Suprapubic skin (tissue), 4 donors: ENCODE data around the gene NCAPH2. TPM values are rescaled to one million over a fixed set of nuclear protein-coding genes. Genes with fewer than 3 reads are reported as not detected.

ENCODE experiments used
- DNase-seq, 2 donors: peaks; one replicate each; pipeline ENCODE4 v3.0.0-alpha.2; 2019; ENCODE audit warnings: low spot score in 2 of 2
- H3K27ac ChIP-seq: fragments of 200-600 bp; sonication (generic); one replicate; pipeline ENCODE4 v1.5.1; 2019
- H3K27me3 ChIP-seq: fragments of 200-600 bp; sonication (generic); one replicate; pipeline ENCODE4 v1.5.1; 2019
- H3K36me3 ChIP-seq: fragments of 200-600 bp; sonication (generic); one replicate; pipeline ENCODE4 v1.5.1; 2019
- H3K4me1 ChIP-seq: fragments of 200-600 bp; sonication (generic); one replicate; pipeline ENCODE4 v1.5.1; 2019
- H3K4me3 ChIP-seq: fragments of 200-600 bp; sonication (generic); one replicate; pipeline ENCODE4 v1.5.1; 2019; ENCODE audit warnings: mild to moderate bottlenecking
- H3K9me3 ChIP-seq: fragments of 200-600 bp; sonication (generic); one replicate; pipeline ENCODE4 v1.5.1; 2019
- CTCF ChIP-seq, 2 donors: fragments of 200-600 bp in 1 of 2; fragments of 450-650 bp in 1 of 2; sonication (generic) in 1 of 2; IDR thresholded peaks; one replicate each; pipeline ENCODE4 v1.5.1; 2016 to 2019; ENCODE audit warnings: antibody characterized with exemption in 2 of 2, mild to moderate bottlenecking in 1 of 2, moderate library complexity in 1 of 2
- EP300 ChIP-seq: sonication (generic); formaldehyde crosslinking; IDR thresholded peaks from one replicate; pipeline ENCODE4 v1.6.1; 2017; ENCODE audit warnings: antibody characterized with exemption
- POLR2A ChIP-seq, 2 donors: fragments of 450-650 bp; IDR thresholded peaks; one replicate each; pipeline ENCODE4 v1.6.1; 2017; ENCODE audit warnings: antibody characterized with exemption in 2 of 2, mild to moderate bottlenecking in 2 of 2, moderate library complexity in 2 of 2
- POLR2AphosphoS5 ChIP-seq, 3 donors: sonication (generic); formaldehyde crosslinking; IDR thresholded peaks; one replicate each; pipeline ENCODE4 v1.6.1; 2017; ENCODE audit warnings: antibody characterized with exemption in 3 of 3
- WGBS: methylation state at CpG from one replicate; pipeline ENCODE4 v1.1.5; 2018; 5-methylcytosine and 5-hydroxymethylcytosine counted together
- total RNA-seq, 4 donors: library from RNA; depleted of rRNA; stranded (reverse); fragments of >200 nt; gene quantifications; one replicate each; pipeline ENCODE4 v1.1.0, GENCODE V29; 2016

Gene NCAPH2
- total RNA-seq, 4 donors from 2014 or later = 39.6 to 51.9 (median 50.0) TPM

DNA sequence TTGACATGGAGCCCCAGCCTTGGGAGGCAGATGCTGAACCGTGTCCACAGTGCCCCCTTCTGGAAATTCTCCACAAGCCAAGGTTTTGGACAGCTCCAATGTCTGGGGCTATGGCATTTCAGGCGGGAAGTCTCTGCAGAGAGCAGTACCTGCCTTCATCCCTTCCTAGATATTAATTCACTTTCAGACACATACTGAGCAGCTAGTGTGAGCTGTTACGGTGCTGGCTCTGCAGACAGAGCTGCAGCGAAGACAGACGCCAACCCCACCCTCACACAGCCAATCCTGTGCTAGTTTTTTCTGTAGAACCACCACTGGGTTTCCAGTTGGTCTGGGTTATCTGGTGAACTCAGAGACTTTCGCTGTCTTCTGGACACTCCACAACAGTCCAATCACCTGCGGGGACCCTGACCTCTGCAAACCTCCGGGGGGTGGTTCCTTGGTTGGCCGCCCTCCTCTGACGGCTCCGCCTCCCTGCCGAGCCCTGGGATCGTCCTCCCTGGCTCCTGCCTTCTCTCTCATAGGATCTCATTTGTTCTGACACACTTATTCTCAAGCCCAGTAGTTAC, 9.6 kb upstream of the NCAPH2 start:
- WGBS = 32% methylated on average over 12 of the region's 13 CpGs
- Histone ChIP-seq H3K36me3 (peaks cover 14% of the 10 kb centered on the region), H3K9me3 (no peaks in the 10 kb centered on the region), H3K4me1 (peaks cover 7% of the 10 kb centered on the region), H3K27me3 (no peaks in the 10 kb centered on the region), H3K27ac (no peak overlapping the region), H3K4me3 (no peak overlapping the region)
- peak in 1 of 2 donors; percentile 77 for DNase-seq
- TF ChIP-seq CTCF (IDR thresholded peaks at IDR 0.05) (peak; percentile 9 to 37), POLR2AphosphoS5 (IDR thresholded peaks at IDR 0.05) (no peak)

- WGBS = 91% methylated on average over 12 of the region's 12 CpGs
- Histone ChIP-seq H3K36me3 (peaks cover 30% of the 10 kb centered on the region), H3K9me3 (no peaks in the 10 kb centered on the region), H3K4me3 (no peak overlapping the region), H3K27ac (no peak overlapping the region), H3K27me3 (no peaks in the 10 kb centered on the region), H3K4me1 (peaks cover 19% of the 10 kb centered on the region)
- TF ChIP-seq CTCF (IDR thresholded peaks at IDR 0.05) (no peak), POLR2AphosphoS5 (IDR thresholded peaks at IDR 0.05) (no peak), EP300 (no peak), POLR2A (IDR thresholded peaks at IDR 0.05) (no peak)
- no peak for DNase-seq
These were observed 7.6 kb upstream of the NCAPH2 start for GRCh38 chr22:50500452-50500851.

DNA sequence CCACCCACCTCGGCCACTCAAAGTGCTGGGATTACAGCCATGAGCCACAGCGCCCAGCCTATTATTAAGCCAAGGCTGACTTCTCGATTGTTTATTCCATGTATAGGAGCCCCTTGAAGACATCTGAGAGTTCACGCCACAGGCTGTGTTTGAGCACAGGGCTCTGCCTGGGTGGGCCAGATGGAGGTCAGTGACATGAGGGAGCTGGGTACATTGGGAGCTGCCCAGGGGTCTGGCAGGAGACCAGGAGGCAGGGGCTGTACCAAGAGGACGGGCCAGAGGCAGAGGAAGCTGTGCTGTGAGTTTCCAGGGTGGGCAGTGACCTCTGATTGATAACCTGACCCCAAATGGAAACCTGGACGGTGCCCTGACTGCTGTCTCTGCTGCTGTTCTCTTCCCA, 5.9 kb upstream of the NCAPH2 start:
- peaks cover 35% of the 10 kb centered on the region for H3K4me1 ChIP-seq
- WGBS = 83% methylated on average over 5 of the region's 6 CpGs

DNA sequence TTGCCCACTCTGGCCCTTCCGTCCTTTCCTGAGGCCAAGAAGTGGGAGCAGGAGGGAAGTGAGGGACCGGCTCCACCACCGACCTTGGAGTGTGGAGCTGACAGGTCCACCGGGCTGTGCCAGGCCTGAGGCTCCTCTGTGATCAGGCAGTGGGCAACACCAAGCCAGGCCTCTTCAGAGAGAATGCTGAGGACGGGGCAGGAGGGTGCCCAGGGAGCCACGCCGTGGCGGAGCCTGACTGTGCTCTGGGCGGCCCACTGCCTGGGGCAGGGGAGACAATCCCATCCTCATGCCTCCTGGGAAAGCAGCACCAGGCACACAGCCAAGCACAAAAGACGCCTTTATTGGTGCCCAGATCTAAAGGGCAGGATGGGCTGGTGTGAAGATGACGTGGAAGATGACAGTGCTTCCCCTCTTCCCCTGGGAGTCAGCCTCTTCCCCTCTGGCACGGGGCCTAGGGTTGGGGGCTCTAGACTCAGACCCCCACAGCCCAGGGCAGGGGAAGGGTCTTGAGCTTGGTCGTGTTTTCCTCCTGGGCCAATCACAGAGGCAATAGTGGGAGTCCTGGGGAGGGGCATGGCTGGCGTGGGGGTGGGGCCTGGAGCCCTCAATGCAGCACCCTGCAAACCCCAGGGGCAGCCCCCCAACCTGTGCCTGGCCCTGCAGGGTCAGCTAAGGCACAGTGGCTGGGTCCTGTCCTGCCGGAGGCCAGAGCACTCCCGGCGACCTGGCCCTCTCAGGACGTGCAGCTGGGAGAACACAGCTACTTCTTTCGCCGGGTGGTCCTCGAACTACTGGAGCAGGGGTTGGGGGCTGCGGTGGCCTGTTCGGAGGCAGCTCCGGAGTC, 5.2 kb upstream of the NCAPH2 start:
- Histone ChIP-seq H3K4me3 (no peak overlapping the region), H3K27me3 (no peaks in the 10 kb centered on the region), H3K36me3 (peaks cover 37% of the 10 kb centered on the region), H3K4me1 (peaks cover 33% of the 10 kb centered on the region), H3K9me3 (no peaks in the 10 kb centered on the region), H3K27ac (no peak overlapping the region)
- TF ChIP-seq POLR2A (IDR thresholded peaks at IDR 0.05) (no peak), EP300 (no peak), POLR2AphosphoS5 (IDR thresholded peaks at IDR 0.05) (no peak), CTCF (IDR thresholded peaks at IDR 0.05) (no peak)
- DNase-seq = peak; percentile 64 to 67
- 82% methylated on average over 9 of the region's 24 CpGs for WGBS

More for the DNA sequence above, 5.9 kb upstream of the NCAPH2 start:
- DNase-seq = peak in 1 of 2 donors; percentile 74
- TF ChIP-seq POLR2AphosphoS5 (IDR thresholded peaks at IDR 0.05) (no peak), CTCF (IDR thresholded peaks at IDR 0.05) (no peak), EP300 (no peak), POLR2A (IDR thresholded peaks at IDR 0.05) (no peak)
- Histone ChIP-seq H3K9me3 (no peaks in the 10 kb centered on the region), H3K36me3 (peaks cover 37% of the 10 kb centered on the region), H3K4me3 (no peak overlapping the region), H3K27me3 (no peaks in the 10 kb centered on the region), H3K27ac (no peak overlapping the region)

DNA sequence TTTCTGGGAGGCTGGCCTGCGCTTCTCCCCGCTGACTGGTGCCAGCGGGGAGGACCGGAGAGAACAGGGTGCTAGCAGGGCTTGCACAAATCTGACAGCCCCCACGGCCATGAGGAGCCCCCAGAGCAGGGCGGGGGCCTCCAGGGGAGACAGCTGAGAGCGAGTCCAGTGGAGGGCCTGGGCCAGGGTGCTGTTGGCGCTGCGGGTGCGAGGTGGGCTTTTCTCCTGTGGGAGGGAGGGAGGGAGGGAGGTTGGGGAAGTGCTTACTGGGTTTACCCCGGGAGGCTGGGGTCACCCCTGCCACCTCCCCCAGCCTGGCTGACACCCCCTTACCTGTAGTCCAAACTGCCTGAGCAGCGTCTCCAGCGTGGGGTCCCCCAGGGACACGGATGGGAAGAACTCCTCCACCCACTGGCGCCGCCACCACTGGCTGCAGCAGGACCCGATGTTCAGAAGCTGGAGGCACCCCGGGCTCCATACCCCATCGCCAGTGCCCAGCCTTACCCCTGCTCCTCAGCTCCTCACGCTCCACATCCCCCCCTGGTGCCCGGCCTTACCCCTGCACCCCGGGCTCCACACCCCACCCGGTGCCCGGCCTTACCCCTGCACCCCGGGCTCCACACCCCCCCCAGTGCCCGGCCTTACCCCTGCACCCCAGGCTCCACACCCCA, 4.4 kb upstream of the NCAPH2 start:
- WGBS = 74% methylated on average over 17 of the region's 26 CpGs
- peaks cover 33% of the 10 kb centered on the region for H3K4me1 ChIP-seq
- H3K36me3 ChIP-seq = peaks cover 37% of the 10 kb centered on the region
- peak in 1 of 2 donors; percentile 67 for DNase-seq
- no peak overlapping the region for H3K27ac ChIP-seq
- H3K9me3 ChIP-seq = no peaks in the 10 kb centered on the region
- TF ChIP-seq CTCF (IDR thresholded peaks at IDR 0.05) (no peak), EP300 (no peak), POLR2AphosphoS5 (IDR thresholded peaks at IDR 0.05) (no peak), POLR2A (IDR thresholded peaks at IDR 0.05) (no peak)
- no peaks in the 10 kb centered on the region for H3K27me3 ChIP-seq
- no peak overlapping the region for H3K4me3 ChIP-seq
